ENCODE results near the gene ILK.

GRCh38 chr11:6559369-6559768 lies 44.2 kb upstream of the ILK start:
- TF ChIP-seq CTCF (IDR thresholded peaks at IDR 0.05) (no peak), EP300 (IDR thresholded peaks at IDR 0.05) (no peak), POLR2A (IDR thresholded peaks at IDR 0.05) (no peak)

All from tibial nerve (tissue), 4 donors.